ENCODE results near the gene BRD3OS. TPM values are rescaled to one million over a fixed set of nuclear protein-coding genes. Genes with fewer than 3 reads are reported as not detected.

BRD3OS gene
- total and polyA plus RNA-seq, 2 experiments from 2014 or later = 9.2 to 16.0 TPM

DNA sequence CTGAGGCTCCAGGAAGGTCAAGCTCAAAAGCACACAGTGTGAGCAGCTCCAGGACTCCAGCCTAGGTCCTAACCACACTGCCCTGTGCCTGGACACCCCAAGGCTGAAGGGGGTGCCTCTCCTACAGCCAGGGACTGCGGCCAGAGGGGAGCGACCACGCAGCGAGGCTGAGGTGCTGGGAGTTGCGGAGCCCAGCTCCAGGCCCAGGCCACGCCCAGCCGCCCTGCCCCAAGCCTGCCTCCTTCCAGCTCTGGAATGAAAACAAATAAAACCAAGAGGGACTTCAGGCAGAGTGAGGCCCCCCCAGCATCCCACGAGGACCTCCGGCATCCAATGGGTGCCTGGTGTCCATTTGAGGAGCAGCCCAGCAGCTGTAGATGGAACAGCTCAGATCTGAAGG is 48.4 kb upstream of the BRD3OS start:
- peaks cover 10% of the 10 kb centered on the region for H4K20me1 ChIP-seq (replicated peaks; ENCODE audit: insufficient read depth)
- no peak overlapping the region for H3K27ac Mint-ChIP-seq
- H3K4me1 ChIP-seq (ENCODE audit: insufficient read depth) = peaks cover 4% of the 10 kb centered on the region; the same call in 1 of the 2 replicates
- no peak overlapping the region for H2AFZ ChIP-seq
- H3K4me1 Mint-ChIP-seq = peaks cover 41% of the 10 kb centered on the region
- H3K4me3 ChIP-seq = no peak overlapping the region
- H3K27ac ChIP-seq (ENCODE audit: low read depth) = no peak overlapping the region
- H3K4me2 ChIP-seq = no peak overlapping the region
- no peaks in the 10 kb centered on the region for H3K9me3 Mint-ChIP-seq
- H3K27me3 Mint-ChIP-seq (ENCODE audit: insufficient read depth, low read depth, poor library complexity) = peaks cover 14% of the 10 kb centered on the region
- no peaks in the 10 kb centered on the region for H3F3A ChIP-seq (replicated peaks; ENCODE audit: low read depth)
- H3K79me2 ChIP-seq (replicated peaks; ENCODE audit: insufficient read depth) = peaks cover 97% of the 10 kb centered on the region
- H3K36me3 Mint-ChIP-seq (ENCODE audit: low read depth) = no peaks in the 10 kb centered on the region
- no peaks in the 10 kb centered on the region for H3K9me2 ChIP-seq (ENCODE audit: insufficient read depth)
- DNase-seq (ENCODE audit: low spot score) (no peak), ATAC-seq (no peak)
- H3K27me3 ChIP-seq (ENCODE audit: insufficient read depth) = no peaks in the 10 kb centered on the region
- H3K36me3 ChIP-seq (ENCODE audit: insufficient read depth) = no peaks in the 10 kb centered on the region
- no peak for TF ChIP-seq ZNF331 (CRISPR knock-in tag; IDR thresholded peaks at IDR 0.05; ENCODE audit: low read depth)
- TF ChIP-seq STAT1 (IDR thresholded peaks at IDR 0.05; ENCODE audit: unreplicated experiment) = no peak
- no peak for TF ChIP-seq EZH2phosphoT487 (IDR thresholded peaks at IDR 0.05; ENCODE audit: unreplicated experiment)
- TF ChIP-seq POLR2AphosphoS5 (IDR thresholded peaks at IDR 0.05; ENCODE audit: low read depth) = no peak
- no peak for TF ChIP-seq NANOG (IDR thresholded peaks at IDR 0.05; ENCODE audit: borderline replicate concordance)
- TF ChIP-seq, protein P1, sequence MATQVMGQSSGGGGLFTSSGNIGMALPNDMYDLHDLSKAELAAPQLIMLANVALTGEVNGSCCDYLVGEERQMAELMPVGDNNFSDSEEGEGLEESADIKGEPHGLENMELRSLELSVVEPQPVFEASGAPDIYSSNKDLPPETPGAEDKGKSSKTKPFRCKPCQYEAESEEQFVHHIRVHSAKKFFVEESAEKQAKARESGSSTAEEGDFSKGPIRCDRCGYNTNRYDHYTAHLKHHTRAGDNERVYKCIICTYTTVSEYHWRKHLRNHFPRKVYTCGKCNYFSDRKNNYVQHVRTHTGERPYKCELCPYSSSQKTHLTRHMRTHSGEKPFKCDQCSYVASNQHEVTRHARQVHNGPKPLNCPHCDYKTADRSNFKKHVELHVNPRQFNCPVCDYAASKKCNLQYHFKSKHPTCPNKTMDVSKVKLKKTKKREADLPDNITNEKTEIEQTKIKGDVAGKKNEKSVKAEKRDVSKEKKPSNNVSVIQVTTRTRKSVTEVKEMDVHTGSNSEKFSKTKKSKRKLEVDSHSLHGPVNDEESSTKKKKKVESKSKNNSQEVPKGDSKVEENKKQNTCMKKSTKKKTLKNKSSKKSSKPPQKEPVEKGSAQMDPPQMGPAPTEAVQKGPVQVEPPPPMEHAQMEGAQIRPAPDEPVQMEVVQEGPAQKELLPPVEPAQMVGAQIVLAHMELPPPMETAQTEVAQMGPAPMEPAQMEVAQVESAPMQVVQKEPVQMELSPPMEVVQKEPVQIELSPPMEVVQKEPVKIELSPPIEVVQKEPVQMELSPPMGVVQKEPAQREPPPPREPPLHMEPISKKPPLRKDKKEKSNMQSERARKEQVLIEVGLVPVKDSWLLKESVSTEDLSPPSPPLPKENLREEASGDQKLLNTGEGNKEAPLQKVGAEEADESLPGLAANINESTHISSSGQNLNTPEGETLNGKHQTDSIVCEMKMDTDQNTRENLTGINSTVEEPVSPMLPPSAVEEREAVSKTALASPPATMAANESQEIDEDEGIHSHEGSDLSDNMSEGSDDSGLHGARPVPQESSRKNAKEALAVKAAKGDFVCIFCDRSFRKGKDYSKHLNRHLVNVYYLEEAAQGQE (IDR thresholded peaks at IDR 0.05; ENCODE audit: unreplicated experiment) = no peak
- TF ChIP-seq, protein P2, sequence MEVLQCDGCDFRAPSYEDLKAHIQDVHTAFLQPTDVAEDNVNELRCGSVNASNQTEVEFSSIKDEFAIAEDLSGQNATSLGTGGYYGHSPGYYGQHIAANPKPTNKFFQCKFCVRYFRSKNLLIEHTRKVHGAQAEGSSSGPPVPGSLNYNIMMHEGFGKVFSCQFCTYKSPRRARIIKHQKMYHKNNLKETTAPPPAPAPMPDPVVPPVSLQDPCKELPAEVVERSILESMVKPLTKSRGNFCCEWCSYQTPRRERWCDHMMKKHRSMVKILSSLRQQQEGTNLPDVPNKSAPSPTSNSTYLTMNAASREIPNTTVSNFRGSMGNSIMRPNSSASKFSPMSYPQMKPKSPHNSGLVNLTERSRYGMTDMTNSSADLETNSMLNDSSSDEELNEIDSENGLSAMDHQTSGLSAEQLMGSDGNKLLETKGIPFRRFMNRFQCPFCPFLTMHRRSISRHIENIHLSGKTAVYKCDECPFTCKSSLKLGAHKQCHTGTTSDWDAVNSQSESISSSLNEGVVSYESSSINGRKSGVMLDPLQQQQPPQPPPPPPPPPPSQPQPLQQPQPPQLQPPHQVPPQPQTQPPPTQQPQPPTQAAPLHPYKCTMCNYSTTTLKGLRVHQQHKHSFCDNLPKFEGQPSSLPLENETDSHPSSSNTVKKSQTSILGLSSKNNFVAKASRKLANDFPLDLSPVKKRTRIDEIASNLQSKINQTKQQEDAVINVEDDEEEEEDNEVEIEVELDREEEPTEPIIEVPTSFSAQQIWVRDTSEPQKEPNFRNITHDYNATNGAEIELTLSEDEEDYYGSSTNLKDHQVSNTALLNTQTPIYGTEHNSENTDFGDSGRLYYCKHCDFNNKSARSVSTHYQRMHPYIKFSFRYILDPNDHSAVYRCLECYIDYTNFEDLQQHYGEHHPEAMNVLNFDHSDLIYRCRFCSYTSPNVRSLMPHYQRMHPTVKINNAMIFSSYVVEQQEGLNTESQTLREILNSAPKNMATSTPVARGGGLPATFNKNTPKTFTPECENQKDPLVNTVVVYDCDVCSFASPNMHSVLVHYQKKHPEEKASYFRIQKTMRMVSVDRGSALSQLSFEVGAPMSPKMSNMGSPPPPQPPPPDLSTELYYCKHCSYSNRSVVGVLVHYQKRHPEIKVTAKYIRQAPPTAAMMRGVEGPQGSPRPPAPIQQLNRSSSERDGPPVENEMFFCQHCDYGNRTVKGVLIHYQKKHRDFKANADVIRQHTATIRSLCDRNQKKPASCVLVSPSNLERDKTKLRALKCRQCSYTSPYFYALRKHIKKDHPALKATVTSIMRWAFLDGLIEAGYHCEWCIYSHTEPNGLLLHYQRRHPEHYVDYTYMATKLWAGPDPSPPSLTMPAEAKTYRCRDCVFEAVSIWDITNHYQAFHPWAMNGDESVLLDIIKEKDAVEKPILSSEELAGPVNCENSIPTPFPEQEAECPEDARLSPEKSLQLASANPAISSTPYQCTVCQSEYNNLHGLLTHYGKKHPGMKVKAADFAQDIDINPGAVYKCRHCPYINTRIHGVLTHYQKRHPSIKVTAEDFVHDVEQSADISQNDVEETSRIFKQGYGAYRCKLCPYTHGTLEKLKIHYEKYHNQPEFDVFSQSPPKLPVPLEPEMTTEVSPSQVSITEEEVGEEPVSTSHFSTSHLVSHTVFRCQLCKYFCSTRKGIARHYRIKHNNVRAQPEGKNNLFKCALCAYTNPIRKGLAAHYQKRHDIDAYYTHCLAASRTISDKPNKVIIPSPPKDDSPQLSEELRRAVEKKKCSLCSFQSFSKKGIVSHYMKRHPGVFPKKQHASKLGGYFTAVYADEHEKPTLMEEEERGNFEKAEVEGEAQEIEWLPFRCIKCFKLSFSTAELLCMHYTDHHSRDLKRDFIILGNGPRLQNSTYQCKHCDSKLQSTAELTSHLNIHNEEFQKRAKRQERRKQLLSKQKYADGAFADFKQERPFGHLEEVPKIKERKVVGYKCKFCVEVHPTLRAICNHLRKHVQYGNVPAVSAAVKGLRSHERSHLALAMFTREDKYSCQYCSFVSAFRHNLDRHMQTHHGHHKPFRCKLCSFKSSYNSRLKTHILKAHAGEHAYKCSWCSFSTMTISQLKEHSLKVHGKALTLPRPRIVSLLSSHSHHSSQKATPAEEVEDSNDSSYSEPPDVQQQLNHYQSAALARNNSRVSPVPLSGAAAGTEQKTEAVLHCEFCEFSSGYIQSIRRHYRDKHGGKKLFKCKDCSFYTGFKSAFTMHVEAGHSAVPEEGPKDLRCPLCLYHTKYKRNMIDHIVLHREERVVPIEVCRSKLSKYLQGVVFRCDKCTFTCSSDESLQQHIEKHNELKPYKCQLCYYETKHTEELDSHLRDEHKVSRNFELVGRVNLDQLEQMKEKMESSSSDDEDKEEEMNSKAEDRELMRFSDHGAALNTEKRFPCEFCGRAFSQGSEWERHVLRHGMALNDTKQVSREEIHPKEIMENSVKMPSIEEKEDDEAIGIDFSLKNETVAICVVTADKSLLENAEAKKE (CRISPR knock-in tag; IDR thresholded peaks at IDR 0.05) = no peak
- TF ChIP-seq CREB1 (CRISPR knock-in tag; IDR thresholded peaks at IDR 0.05; ENCODE audit: low read depth) = no peak
- no peak for TF ChIP-seq EZH2 (IDR thresholded peaks at IDR 0.05; ENCODE audit: low read depth, unreplicated experiment)
- no peak for TF ChIP-seq JUNB (IDR thresholded peaks at IDR 0.05; ENCODE audit: unreplicated experiment)
- no peak for TF ChIP-seq ZNF114 (CRISPR knock-in tag; IDR thresholded peaks at IDR 0.05)
- TF ChIP-seq, protein P3, sequence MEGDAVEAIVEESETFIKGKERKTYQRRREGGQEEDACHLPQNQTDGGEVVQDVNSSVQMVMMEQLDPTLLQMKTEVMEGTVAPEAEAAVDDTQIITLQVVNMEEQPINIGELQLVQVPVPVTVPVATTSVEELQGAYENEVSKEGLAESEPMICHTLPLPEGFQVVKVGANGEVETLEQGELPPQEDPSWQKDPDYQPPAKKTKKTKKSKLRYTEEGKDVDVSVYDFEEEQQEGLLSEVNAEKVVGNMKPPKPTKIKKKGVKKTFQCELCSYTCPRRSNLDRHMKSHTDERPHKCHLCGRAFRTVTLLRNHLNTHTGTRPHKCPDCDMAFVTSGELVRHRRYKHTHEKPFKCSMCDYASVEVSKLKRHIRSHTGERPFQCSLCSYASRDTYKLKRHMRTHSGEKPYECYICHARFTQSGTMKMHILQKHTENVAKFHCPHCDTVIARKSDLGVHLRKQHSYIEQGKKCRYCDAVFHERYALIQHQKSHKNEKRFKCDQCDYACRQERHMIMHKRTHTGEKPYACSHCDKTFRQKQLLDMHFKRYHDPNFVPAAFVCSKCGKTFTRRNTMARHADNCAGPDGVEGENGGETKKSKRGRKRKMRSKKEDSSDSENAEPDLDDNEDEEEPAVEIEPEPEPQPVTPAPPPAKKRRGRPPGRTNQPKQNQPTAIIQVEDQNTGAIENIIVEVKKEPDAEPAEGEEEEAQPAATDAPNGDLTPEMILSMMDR (conservative IDR thresholded peaks at IDR 0.05; ENCODE audit: low read depth in 2 of 2) = no peak
- TF ChIP-seq, protein P4, sequence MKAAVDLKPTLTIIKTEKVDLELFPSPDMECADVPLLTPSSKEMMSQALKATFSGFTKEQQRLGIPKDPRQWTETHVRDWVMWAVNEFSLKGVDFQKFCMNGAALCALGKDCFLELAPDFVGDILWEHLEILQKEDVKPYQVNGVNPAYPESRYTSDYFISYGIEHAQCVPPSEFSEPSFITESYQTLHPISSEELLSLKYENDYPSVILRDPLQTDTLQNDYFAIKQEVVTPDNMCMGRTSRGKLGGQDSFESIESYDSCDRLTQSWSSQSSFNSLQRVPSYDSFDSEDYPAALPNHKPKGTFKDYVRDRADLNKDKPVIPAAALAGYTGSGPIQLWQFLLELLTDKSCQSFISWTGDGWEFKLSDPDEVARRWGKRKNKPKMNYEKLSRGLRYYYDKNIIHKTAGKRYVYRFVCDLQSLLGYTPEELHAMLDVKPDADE (IDR thresholded peaks at IDR 0.05) = no peak
- no peak overlapping the region for H3K4me3 Mint-ChIP-seq
